Embryonic facial prominence (tissue), 1 donor: ENCODE data around the gene FZD2.
"Not testable (repeated sequence)": the region's sequence is repeated elsewhere in the genome, so short reads cannot be mapped to it uniquely, and the experiment has no call there.

Source experiments
- DNase-seq: peaks from one replicate; pipeline ENCODE4 v3.0.0-alpha.2; 2016; ENCODE audit errors: extremely low spot score

Gene FZD2

GRCh38 chr17:44546671-44547606 lies 10.3 kb upstream of the FZD2 start:
- no peak for DNase-seq

DNA sequence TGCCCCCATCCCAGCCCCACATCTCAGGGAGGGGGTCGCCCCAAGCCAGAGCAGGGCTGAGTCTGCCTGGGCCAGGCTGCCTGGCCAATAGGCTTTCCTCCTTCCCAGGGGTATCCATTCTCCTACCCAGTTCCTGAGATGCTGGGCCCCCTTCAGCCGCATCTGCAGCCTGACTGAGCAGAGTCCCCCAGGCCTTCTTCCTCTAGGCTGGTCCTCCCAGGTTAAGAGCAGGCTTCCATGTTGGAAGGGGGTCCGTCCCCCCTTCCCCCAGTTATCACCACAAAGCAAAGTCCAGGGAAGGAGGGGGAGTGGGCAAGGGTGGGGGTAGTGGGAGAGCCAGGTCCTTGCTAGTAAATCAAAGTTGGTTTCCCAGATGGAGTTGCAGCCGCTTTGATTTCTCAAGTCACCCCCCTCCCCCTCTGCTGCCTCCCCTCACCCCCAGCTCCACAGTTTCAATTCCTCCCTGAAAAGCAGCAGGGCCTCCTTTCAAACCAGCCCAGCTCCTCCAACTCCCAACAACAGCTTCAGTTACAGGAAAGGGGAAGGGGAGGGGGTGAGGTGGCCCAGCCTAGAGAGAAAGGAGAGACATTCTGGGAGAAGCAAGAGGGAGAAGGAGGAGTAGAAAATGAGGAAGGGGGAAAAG lies 9.5 kb upstream of the FZD2 start:
- DNase-seq, result peak; percentile 87

DNA sequence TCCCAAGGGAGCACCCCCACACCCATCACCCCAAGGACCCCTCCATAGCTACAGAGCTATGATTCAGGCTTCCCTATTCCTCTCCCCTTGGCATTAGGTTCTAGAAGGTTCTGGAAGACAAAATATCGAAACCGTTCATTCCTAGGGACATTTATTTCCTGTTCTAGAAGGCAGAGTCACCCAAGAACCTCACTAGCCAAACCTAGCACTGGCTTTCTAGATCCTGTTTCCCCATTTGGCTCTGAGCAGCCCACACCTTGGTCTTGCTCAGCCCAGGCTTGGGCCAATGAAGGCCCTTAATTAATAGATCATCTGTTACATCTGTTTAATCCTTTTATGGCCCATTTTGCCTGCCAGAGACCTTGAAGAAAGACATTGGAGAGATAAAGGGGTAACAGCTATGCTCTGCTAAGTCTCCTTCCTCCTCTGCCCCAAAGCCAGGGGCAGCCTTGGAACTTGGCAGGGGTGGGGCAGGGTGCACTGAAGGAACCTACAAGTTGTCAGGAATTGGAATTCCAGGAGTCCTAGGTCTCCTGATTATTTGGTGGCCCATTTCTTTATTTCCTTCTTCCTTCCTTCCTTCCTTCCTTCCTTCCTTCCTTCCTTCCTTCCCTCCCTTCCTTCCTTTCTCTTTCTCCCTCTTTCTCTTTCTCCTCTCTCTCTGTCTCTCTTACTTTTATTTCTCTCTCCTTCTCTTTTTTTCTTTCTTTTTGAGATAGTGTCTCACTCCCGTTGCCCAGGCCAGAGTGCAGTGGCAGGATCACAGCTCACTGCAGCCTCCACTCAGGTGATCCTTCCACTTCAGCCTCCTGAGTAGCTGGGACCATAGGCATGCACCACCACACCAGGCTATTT lies 8.7 kb upstream of the FZD2 start:
- DNase-seq, result no peak

- no peak for DNase-seq
Observed at GRCh38 chr17:44549686-44550085, 7.6 kb upstream of the FZD2 start.

DNA sequence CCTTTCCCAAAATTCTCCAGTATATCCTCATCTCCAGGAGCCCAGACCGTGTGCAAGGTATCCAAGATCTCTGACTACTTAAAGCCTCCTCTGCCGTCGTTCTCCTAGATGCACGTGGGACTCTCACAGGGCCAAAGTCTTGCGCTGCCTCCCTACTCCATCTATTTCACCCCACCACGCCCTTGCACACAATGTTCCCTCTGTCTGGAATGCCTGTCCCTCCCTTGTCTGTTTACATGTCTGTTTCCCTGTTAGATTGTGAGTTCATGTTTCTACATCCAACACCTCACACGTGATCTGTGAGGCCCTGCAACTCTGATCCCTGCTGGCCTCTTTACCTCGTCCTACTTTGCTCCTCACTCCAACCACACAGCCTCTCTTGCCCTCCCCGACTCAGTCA lies 4.9 kb upstream of the FZD2 start:
- no peak for DNase-seq

- DNase-seq, result no peak
Observed at GRCh38 chr17:44555099-44555498, 2.2 kb upstream of the FZD2 start.

- peak; percentile 70 for DNase-seq
Observed at GRCh38 chr17:44556166-44556831, 985 bp upstream of the FZD2 start.

- DNase-seq, result no peak
Observed at GRCh38 chr17:44557651-44558285, 484 bp downstream of the FZD2 start.

GRCh38 chr17:44558334-44558709 lies 1.0 kb downstream of the FZD2 start:
- no peak for DNase-seq

GRCh38 chr17:44558710-44559633 lies 1.7 kb downstream of the FZD2 start:
- no peak for DNase-seq

- no peak for DNase-seq
Observed at GRCh38 chr17:44559634-44560554, 2.6 kb downstream of the FZD2 start.

DNA sequence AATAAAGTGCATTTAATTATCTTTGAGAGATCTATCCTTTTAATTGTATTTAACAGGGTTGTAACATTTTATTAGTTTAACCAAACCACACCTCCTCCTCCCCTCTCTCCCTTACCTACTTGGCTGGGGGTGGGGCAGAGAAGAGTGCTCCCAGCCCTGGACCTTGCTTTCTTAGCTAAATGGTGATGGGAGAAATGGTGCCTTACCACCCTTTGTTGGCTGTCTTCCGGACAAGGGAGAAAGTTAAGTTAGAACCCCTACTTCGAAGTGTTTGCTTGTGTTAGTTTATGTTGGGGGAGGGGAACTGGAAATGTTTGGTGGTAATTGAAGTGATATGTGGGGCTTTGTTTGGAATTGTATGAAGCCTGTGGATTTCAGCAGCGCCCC lies 3.9 kb downstream of the FZD2 start:
- no peak for DNase-seq

GRCh38 chr17:44564429-44564828 lies 7.1 kb downstream of the FZD2 start:
- no peak for DNase-seq

- no peak for DNase-seq
Observed at GRCh38 chr17:44565866-44566443, 8.7 kb downstream of the FZD2 start.

DNA sequence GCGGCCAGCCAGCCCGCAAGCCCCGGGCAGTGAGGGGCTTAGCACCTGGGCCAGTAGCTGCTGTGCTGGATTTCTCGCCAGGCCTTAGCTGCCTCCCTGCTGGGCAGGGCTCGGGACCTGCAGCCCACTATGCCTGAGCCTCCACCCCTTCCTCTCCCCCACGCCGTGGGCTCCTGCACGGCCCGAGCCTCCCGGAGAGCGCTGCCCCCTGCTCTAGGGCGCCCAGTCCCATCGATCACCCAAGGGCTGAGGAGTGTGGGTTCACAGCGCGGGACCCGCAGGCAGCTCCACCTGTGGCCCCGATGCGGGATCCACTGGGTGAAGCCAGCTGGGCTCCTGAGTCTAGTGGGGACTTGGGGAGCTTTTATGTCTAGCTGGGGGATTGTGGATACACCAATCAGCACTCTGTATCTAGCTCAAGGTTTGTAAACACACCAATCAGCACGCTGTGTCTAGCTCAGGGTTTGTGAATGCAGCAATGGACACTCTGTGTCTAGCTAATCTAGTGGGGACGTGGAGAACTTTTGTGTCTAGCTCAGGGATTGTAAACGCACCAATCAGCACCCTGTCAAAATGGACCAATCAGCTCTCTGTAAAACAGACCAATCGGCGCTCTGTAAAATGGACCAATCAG lies 11.1 kb downstream of the FZD2 start:
- not testable (repeated sequence) for DNase-seq

DNA sequence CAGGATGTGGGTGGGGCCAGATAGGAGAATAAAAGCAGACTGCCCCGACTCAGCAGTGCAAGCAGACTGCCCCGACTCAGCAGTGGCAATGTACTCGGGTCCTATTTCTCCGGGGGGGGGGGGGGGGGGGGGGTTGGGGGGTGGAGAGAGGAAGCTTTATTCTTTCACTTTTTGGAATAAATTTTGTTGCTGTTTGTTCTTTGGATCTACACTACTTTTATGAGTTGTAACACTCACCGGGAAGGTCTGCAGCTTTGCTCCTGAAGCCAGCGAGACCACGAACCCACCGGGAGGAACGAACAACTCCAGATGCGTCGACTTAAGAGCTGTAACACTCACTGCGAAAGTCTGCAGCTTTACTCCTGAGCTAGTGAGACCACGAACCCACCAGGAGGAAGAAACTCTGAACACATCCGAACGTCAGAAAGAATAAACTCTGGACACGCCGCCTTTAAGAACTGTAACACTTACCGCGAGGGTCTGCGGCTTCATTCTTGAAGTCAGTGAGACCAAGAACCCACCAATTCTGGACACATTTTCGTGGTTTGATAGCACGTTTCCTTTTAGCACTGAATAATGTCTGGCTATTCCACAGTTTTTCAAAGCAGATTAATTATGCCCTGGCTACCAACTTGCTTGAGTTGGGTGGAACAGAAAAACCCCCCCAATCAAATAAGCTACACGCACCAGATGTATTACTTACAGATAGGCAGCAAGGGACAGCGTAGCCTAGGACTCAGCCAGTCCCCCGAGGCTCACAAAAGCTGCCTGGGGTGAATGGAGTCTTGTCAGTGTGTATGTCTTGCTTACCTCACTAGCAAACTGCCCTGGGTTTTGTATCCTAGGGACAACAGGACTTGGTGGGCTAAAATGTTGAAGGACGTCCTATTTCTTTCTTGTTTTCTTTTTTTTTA lies 11.9 kb downstream of the FZD2 start:
- DNase-seq, result no peak

GRCh38 chr17:44572801-44573200 lies 15.5 kb downstream of the FZD2 start:
- no peak for DNase-seq
